ENCODE data around the gene CABP7. TPM values are rescaled to one million over a fixed set of nuclear protein-coding genes. Genes with fewer than 3 reads are reported as not detected.

The CABP7 gene
- total RNA-seq, 1 experiment from 2014 or later, result not detected

- ATAC-seq, result no peak
- no peaks in the 10 kb centered on the region for H4K20me1 ChIP-seq (ENCODE audit: insufficient read depth)
- no peaks in the 10 kb centered on the region for H3K9me3 ChIP-seq (ENCODE audit: control insufficient read depth in 1 of 2, insufficient read depth in 1 of 2, low read depth in 1 of 2, low read length in 2 of 2)
- H3K9ac ChIP-seq (ENCODE audit: low read length), result no peak overlapping the region
- ChIA-PET RAD21 (ENCODE audit: low non-redundant PET in 1 of 2, low total read pairs in 2 of 2, uncharacterized antibody in 2 of 2, unreplicated experiment in 2 of 2) (no interaction called here), POLR2A (no interaction called here), CTCF (interaction anchor here (1.7 kb wide), 1 partner anchor 391 kb away, joined by 4 read pairs; no protein-coding TSS in a partner anchor)
- no peaks in the 10 kb centered on the region for H3K36me3 ChIP-seq (ENCODE audit: control insufficient read depth in 1 of 2, insufficient read depth in 2 of 2, low read length in 2 of 2)
- no TSS peak for BruUV-seq (replicated peaks)
- no peak overlapping the region for H3K4me3 ChIP-seq (replicated peaks in 1 of 2; ENCODE audit: low read depth in 1 of 2, low read length in 2 of 2)
- no peak for DNase-seq (ENCODE audit: low read depth, low spot score)
- H2AFZ ChIP-seq (ENCODE audit: low read depth, low read length, poor library complexity, severe bottlenecking), result no peak overlapping the region
- no peaks in the 10 kb centered on the region for H3K9me2 ChIP-seq (ENCODE audit: insufficient read depth)
- intact Hi-C loops (cut with micrococcal nuclease), result no loop called here
- peaks cover 29 to 33% of the 10 kb centered on the region in 2 experiments for H3K4me1 ChIP-seq (ENCODE audit: control insufficient read depth in 1 of 2, insufficient read depth in 2 of 2, low read length in 2 of 2)
- TF ChIP-seq RAD21 (IDR thresholded peaks at IDR 0.05; ENCODE audit: low read depth) (no peak), ELF1 (IDR thresholded peaks at IDR 0.05; ENCODE audit: borderline replicate concordance, low read depth) (no peak), REST (IDR thresholded peaks at IDR 0.05; ENCODE audit: low read depth) (no peak), SIN3A (IDR thresholded peaks at IDR 0.05; ENCODE audit: low read depth) (no peak), EZH2 (IDR thresholded peaks at IDR 0.05) (no peak), ZNF274 (IDR thresholded peaks at IDR 0.05; ENCODE audit: low read depth, low read length) (no peak), CTCF (IDR thresholded peaks at IDR 0.05 in 2 of 3, conservative IDR thresholded peaks at IDR 0.05 in 1 of 3; ENCODE audit: borderline replicate concordance in 1 of 3, insufficient read depth in 1 of 3, low read depth in 2 of 3, low read length in 2 of 3) (no peak), EZH2phosphoT487 (IDR thresholded peaks at IDR 0.05; ENCODE audit: borderline replicate concordance) (no peak), CEBPB (IDR thresholded peaks at IDR 0.05; ENCODE audit: low read depth) (no peak), CBX3 (IDR thresholded peaks at IDR 0.05; ENCODE audit: low read depth) (no peak), SRF (IDR thresholded peaks at IDR 0.05; ENCODE audit: low read depth) (no peak), POLR2AphosphoS5 (IDR thresholded peaks at IDR 0.05; ENCODE audit: low read depth, low read length) (no peak), MAX (IDR thresholded peaks at IDR 0.05) (no peak), ZBTB33 (IDR thresholded peaks at IDR 0.05; ENCODE audit: extremely low read depth, insufficient replicate concordance, low read length) (no peak)
- H3K79me2 ChIP-seq (ENCODE audit: insufficient read depth, low read length), result no peaks in the 10 kb centered on the region
- no peak overlapping the region for H3K4me2 ChIP-seq (ENCODE audit: low read length)
- no peak overlapping the region for H3K27ac ChIP-seq (ENCODE audit: low read depth, low read length)
- no peaks in the 10 kb centered on the region for H3K27me3 ChIP-seq (ENCODE audit: insufficient read depth, low read length)
Measured at GRCh38 chr22:29697853-29698598, 21.8 kb upstream of the CABP7 start.
